DOHH2 (cell line): ENCODE data around the gene ID2.

Source experiments
- CTCF ChIP-seq: fragments of 200-600 bp; sonication (generic); IDR thresholded peaks from one replicate; pipeline ENCODE4 v1.5.1; 2014; ENCODE audit warnings: antibody characterized with exemption, mild to moderate bottlenecking, low read depth, low read length; ENCODE audit not compliant: poor library complexity, severe bottlenecking
- EZH2phosphoT487 ChIP-seq: fragments of 200-600 bp; sonication (generic); IDR thresholded peaks from 2 replicates; pipeline ENCODE4 v1.6.1; 2017; ENCODE audit warnings: borderline replicate concordance, mild to moderate bottlenecking, antibody characterized with exemption, low read length, moderate library complexity, mixed read lengths

GRCh38 chr2:8643996-8644356 is 37.9 kb upstream of the ID2 start:
- TF ChIP-seq CTCF (no peak), EZH2phosphoT487 (no peak)
